Esophagus squamous epithelium (tissue), 4 donors: ENCODE measurements around the gene DAND5.
"Not testable (repeated sequence)": the region's sequence is repeated elsewhere in the genome, so short reads cannot be mapped to it uniquely, and the experiment has no call there.

Source experiments
- POLR2A ChIP-seq, 4 donors: fragments of 450-650 bp; IDR thresholded peaks; one replicate each; pipeline ENCODE4 v1.6.1; 2017; ENCODE audit warnings: antibody characterized with exemption in 4 of 4, mild to moderate bottlenecking in 4 of 4, moderate library complexity in 3 of 4
- TF ChIP-seq, protein P1 (sequence below), 6 experiments: fragments of 450-650 bp in 4 of 6; fragments of 200-600 bp in 2 of 6; sonication (generic) in 2 of 6; IDR thresholded peaks; one replicate each; pipeline ENCODE4 v1.5.1; 2016 to 2019; ENCODE audit warnings: antibody characterized with exemption in 6 of 6, mild to moderate bottlenecking in 4 of 6, moderate library complexity in 4 of 6

DNA sequence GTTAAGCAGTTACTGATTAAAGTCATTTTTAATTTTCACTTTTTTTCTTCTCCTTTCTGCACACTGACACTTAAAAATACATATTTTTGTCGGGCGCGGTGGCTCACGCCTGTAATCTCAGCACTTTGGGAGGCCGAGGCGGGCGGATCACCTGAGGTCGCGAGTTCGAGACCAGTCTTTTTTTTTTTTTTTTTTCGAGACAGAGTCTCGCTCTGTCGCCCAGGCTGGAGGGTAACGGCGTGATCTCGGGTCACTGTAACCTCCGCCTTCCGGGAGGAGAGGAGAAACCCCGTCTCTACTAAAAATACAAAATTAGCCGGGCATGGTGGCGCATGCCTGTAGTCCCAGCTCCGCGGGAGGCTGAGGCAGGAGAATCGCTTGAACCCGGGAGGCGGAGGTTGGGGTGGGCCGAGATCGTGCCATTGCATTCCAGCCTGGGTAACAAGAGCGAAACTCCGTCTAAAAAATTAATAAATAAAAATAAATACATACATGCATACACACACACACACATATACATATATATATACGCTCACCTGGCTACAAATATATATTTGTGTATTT is 11.9 kb upstream of the DAND5 start:
- TF ChIP-seq, protein P1, sequence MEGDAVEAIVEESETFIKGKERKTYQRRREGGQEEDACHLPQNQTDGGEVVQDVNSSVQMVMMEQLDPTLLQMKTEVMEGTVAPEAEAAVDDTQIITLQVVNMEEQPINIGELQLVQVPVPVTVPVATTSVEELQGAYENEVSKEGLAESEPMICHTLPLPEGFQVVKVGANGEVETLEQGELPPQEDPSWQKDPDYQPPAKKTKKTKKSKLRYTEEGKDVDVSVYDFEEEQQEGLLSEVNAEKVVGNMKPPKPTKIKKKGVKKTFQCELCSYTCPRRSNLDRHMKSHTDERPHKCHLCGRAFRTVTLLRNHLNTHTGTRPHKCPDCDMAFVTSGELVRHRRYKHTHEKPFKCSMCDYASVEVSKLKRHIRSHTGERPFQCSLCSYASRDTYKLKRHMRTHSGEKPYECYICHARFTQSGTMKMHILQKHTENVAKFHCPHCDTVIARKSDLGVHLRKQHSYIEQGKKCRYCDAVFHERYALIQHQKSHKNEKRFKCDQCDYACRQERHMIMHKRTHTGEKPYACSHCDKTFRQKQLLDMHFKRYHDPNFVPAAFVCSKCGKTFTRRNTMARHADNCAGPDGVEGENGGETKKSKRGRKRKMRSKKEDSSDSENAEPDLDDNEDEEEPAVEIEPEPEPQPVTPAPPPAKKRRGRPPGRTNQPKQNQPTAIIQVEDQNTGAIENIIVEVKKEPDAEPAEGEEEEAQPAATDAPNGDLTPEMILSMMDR (IDR thresholded peaks at IDR 0.05): not testable (repeated sequence)
- not testable (repeated sequence) for TF ChIP-seq POLR2A (IDR thresholded peaks at IDR 0.05)
